Measurements from ENCODE around the gene TMC6.
A peak's percentile ranks its signal among the peaks of the same experiment; 100 is the strongest.
"Not testable (repeated sequence)": the region's sequence is repeated elsewhere in the genome, so short reads cannot be mapped to it uniquely, and the experiment has no call there.

TMC6 gene

GRCh38 chr17:78172249-78173051 is 43.9 kb upstream of the TMC6 start:
- no peak overlapping the region for H3K4me3 ChIP-seq (ENCODE audit: low read length)
- TF ChIP-seq, protein P1, sequence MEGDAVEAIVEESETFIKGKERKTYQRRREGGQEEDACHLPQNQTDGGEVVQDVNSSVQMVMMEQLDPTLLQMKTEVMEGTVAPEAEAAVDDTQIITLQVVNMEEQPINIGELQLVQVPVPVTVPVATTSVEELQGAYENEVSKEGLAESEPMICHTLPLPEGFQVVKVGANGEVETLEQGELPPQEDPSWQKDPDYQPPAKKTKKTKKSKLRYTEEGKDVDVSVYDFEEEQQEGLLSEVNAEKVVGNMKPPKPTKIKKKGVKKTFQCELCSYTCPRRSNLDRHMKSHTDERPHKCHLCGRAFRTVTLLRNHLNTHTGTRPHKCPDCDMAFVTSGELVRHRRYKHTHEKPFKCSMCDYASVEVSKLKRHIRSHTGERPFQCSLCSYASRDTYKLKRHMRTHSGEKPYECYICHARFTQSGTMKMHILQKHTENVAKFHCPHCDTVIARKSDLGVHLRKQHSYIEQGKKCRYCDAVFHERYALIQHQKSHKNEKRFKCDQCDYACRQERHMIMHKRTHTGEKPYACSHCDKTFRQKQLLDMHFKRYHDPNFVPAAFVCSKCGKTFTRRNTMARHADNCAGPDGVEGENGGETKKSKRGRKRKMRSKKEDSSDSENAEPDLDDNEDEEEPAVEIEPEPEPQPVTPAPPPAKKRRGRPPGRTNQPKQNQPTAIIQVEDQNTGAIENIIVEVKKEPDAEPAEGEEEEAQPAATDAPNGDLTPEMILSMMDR (IDR thresholded peaks at IDR 0.05; ENCODE audit: insufficient read depth, low read depth, low read length, missing control alignments): no peak
- DNase-seq (ENCODE audit: low read depth): no peak

DNA sequence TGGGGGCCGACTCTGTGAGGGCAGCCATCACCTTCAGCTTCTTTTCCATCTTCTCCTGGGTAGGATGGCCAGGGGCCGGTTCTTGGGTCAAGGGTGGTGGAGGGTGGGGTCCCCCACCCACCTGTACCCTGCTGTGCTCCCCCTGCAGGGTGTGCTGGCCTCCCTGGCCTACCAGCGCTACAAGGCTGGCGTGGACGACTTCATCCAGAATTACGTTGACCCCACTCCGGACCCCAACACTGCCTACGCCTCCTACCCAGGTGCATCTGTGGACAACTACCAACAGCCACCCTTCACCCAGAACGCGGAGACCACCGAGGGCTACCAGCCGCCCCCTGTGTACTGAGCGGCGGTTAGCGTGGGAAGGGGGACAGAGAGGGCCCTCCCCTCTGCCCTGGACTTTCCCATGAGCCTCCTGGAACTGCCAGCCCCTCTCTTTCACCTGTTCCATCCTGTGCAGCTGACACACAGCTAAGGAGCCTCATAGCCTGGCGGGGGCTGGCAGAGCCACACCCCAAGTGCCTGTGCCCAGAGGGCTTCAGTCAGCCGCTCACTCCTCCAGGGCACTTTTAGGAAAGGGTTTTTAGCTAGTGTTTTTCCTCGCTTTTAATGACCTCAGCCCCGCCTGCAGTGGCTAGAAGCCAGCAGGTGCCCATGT is 43.2 kb upstream of the TMC6 start:
- DNase-seq (ENCODE audit: low read depth); H3K4me3 ChIP-seq (ENCODE audit: low read length): not testable (repeated sequence)

- no peak overlapping the region for H3K4me3 ChIP-seq (ENCODE audit: low read length)
- no peak for DNase-seq (ENCODE audit: low read depth)
- TF ChIP-seq, protein P1 (IDR thresholded peaks at IDR 0.05; ENCODE audit: insufficient read depth, low read depth, low read length, missing control alignments): no peak
Observed at GRCh38 chr17:78170692-78171590, 42.4 kb upstream of the TMC6 start.

DNA sequence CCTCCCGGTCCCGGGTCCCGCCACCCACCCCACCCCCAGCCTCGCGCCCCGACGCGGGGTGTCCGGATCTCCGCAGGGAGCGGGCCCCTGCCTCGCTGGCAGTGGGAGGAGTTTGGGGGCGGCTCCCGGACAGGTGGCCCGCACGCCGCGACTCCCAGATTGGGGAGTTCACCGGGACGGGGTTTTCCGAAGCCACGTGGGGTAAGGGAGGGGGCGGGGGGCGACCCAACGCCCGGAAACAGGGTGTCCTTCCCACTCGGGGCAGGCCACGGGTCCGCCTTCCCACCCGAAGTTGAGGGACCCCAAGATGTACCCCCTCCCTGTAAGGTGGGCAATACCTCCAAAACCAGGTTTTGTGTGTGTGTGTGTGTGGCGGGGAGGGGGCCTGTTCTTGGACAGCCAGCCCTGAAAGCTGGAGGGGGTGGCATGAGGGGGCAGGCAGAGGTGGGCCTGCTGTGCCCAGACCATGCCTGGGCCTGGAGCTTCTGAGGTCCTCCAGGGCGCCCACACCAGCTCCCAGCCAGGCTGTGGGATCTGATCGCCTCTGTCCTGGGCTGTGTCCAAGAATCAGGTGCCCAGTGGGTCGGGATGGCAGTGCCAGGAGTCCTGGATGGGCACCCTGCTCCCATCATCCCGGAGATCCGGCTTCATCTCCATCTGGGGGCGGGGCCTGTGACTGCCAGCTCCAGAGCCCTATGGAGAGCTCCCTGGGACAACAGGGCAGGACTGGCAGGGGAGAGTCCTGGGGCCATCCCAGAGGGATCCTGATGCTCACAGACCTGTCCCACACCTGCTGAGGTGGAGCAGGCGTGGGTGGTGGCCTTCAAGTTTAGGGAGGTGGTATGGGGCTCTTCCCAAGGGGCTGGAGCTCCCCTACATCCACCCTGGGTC is 40.6 kb upstream of the TMC6 start:
- TF ChIP-seq, protein P1 (IDR thresholded peaks at IDR 0.05; ENCODE audit: insufficient read depth, low read depth, low read length, missing control alignments): no peak
- peak; percentile 70 for DNase-seq (ENCODE audit: low read depth)
- H3K4me3 ChIP-seq (ENCODE audit: low read length): peak overlapping the region; percentile 68

- TF ChIP-seq, protein P1 (IDR thresholded peaks at IDR 0.05; ENCODE audit: insufficient read depth, low read depth, low read length, missing control alignments): no peak
- H3K4me3 ChIP-seq (ENCODE audit: low read length): peak within 1 kb of the TSS; percentile 68
- DNase-seq (ENCODE audit: low read depth): peak; percentile 79
Observed at GRCh38 chr17:78168242-78168902, 39.8 kb upstream of the TMC6 start, which contains the start of gene SYNGR2. Gene SYNGR2 (plus strand): TSS chr17:78168581. CDS start chr17:78168617, 36 bp downstream.

DNA sequence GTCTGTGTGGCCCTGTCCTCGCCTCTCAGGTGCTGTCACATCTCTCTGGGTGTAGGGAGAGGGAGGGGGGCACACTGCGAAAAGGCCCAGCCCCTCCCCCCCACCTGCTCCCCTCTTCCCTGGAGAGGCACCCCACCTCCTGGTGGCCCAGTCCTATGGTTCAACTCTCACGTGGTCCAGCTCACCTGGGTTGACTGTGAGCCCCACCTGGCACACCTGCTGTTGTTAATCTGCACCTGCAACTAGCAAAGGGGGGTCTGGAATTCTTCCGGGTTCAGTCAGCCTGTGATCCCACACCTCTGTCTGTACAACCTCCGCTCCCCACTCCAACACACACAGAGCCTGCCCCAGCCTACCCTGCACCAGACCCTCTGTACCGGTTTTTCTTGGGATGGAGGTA is 37.9 kb upstream of the TMC6 start:
- DNase-seq (ENCODE audit: low read depth): no peak
- TF ChIP-seq, protein P1 (IDR thresholded peaks at IDR 0.05; ENCODE audit: insufficient read depth, low read depth, low read length, missing control alignments): no peak
- no peak overlapping the region for H3K4me3 ChIP-seq (ENCODE audit: low read length)
